IMR-90 (cell line): ENCODE results near the gene TPPP.

Experiments
- BHLHE40 ChIP-seq: fragments of 150-350 bp; IDR thresholded peaks from 2 replicates; pipeline ENCODE4 v1.6.1; 2016; ENCODE audit warnings: mild to moderate bottlenecking, low read depth, low read length
- FOS ChIP-seq: fragments of 150-350 bp; IDR thresholded peaks from 2 replicates; pipeline ENCODE4 v1.6.1; 2016; ENCODE audit warnings: low read depth, low read length
- MAZ ChIP-seq: IDR thresholded peaks from 2 replicates; pipeline ENCODE4 v1.6.1; 2012; ENCODE audit warnings: low read depth, mild to moderate bottlenecking, low read length, improper control_type of control experiment, moderate library complexity, borderline replicate concordance
- MXI1 ChIP-seq: IDR thresholded peaks from 2 replicates; pipeline ENCODE4 v1.6.1; 2012; ENCODE audit warnings: low read depth, mild to moderate bottlenecking, low read length, moderate library complexity, borderline replicate concordance
- POLR2A ChIP-seq: IDR thresholded peaks from 2 replicates; pipeline ENCODE4 v1.6.1; 2012; ENCODE audit warnings: mild to moderate bottlenecking, low read depth, low read length
- RAD21 ChIP-seq: IDR thresholded peaks from 2 replicates; pipeline ENCODE4 v1.6.1; 2012; ENCODE audit warnings: low read length, improper control_type of control experiment
- RFX5 ChIP-seq: IDR thresholded peaks from 2 replicates; pipeline ENCODE4 v1.8.0; 2012; ENCODE audit warnings: low read depth, mild to moderate bottlenecking, low read length, moderate library complexity
- USF2 ChIP-seq: fragments of 150-350 bp; IDR thresholded peaks from 2 replicates; pipeline ENCODE4 v1.6.1; 2017; ENCODE audit warnings: mild to moderate bottlenecking, antibody characterized with exemption, low read length, low read depth
- TF ChIP-seq, protein P1 (sequence below): conservative IDR thresholded peaks from 2 replicates; pipeline ENCODE4 v1.5.1; 2012; ENCODE audit warnings: mild to moderate bottlenecking, low read depth, low read length, improper control_type of control experiment
- TF ChIP-seq, protein P2 (sequence below): fragments of 150-350 bp; IDR thresholded peaks from 2 replicates; pipeline ENCODE4 v1.6.1; 2016; ENCODE audit warnings: low read depth, mild to moderate bottlenecking, low read length, moderate library complexity, borderline replicate concordance

DNA sequence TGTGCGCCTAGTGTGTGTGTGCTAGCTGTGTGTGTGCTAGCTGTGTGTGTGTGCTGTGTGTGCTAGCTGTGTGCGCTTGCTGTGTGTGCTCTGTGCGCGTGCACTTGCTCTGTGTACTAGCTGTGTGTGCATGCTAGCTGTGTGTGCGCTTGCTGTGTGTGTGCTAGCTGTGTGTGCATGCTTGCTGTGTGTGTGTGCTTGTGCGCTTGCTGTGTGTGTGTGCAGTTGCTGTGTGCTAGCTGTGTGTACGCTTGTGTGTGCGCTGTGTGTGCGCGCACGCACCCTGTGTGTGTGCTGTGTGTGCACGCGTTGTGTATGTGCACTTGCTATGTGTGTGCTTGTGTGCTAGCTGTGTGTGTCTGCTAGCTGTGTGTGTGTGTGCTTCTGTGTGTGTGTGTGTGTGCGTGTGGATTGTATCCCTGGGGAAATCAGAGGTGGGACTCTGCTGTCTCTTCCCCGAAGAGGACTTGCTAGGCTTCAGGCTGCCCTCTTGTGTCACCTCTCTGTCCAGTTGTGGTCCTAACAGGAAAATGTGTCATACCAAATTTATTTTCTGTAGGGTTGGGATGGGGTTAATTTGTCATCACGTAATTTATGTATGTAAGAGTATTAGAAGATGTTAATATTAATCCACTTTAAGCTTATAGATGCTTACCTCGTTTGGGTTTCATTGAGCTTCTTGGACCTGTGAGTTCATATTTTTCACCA lies 38.9 kb downstream of the TPPP start:
- TF ChIP-seq, protein P1, sequence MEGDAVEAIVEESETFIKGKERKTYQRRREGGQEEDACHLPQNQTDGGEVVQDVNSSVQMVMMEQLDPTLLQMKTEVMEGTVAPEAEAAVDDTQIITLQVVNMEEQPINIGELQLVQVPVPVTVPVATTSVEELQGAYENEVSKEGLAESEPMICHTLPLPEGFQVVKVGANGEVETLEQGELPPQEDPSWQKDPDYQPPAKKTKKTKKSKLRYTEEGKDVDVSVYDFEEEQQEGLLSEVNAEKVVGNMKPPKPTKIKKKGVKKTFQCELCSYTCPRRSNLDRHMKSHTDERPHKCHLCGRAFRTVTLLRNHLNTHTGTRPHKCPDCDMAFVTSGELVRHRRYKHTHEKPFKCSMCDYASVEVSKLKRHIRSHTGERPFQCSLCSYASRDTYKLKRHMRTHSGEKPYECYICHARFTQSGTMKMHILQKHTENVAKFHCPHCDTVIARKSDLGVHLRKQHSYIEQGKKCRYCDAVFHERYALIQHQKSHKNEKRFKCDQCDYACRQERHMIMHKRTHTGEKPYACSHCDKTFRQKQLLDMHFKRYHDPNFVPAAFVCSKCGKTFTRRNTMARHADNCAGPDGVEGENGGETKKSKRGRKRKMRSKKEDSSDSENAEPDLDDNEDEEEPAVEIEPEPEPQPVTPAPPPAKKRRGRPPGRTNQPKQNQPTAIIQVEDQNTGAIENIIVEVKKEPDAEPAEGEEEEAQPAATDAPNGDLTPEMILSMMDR, result no peak
- TF ChIP-seq MAZ (no peak), RAD21 (no peak), BHLHE40 (no peak), RFX5 (no peak), MXI1 (no peak), USF2 (no peak), POLR2A (no peak), FOS (no peak)
- TF ChIP-seq, protein P2, sequence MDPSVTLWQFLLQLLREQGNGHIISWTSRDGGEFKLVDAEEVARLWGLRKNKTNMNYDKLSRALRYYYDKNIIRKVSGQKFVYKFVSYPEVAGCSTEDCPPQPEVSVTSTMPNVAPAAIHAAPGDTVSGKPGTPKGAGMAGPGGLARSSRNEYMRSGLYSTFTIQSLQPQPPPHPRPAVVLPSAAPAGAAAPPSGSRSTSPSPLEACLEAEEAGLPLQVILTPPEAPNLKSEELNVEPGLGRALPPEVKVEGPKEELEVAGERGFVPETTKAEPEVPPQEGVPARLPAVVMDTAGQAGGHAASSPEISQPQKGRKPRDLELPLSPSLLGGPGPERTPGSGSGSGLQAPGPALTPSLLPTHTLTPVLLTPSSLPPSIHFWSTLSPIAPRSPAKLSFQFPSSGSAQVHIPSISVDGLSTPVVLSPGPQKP, result no peak
